DOHH2 (cell line): Measurements from ENCODE around the gene TIRAP.

Source experiments
- EZH2phosphoT487 ChIP-seq: fragments of 200-600 bp; sonication (generic); IDR thresholded peaks from 2 replicates; pipeline ENCODE4 v1.6.1; 2017; ENCODE audit warnings: borderline replicate concordance, mild to moderate bottlenecking, antibody characterized with exemption, low read length, moderate library complexity, mixed read lengths
- TF ChIP-seq, protein P1 (sequence below): fragments of 200-600 bp; sonication (generic); IDR thresholded peaks from one replicate; pipeline ENCODE4 v1.5.1; 2014; ENCODE audit warnings: antibody characterized with exemption, mild to moderate bottlenecking, low read depth, low read length; ENCODE audit not compliant: poor library complexity, severe bottlenecking

DNA sequence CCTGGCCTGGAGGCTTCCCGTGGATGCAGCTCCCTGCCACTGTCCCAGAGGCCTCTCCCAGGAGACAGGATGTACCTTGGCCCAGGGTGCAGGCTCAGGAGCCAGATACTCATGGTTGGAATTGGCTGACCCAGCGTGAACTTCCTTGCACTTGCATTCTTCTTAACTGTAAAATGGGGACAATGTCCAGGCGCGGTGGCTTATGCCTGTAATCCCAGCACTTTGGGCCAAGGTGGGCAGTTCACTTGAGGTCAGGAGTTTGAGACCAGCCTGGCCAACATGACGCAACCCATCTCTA is 52.5 kb downstream of the TIRAP start:
- no peak for TF ChIP-seq EZH2phosphoT487
- TF ChIP-seq, protein P1, sequence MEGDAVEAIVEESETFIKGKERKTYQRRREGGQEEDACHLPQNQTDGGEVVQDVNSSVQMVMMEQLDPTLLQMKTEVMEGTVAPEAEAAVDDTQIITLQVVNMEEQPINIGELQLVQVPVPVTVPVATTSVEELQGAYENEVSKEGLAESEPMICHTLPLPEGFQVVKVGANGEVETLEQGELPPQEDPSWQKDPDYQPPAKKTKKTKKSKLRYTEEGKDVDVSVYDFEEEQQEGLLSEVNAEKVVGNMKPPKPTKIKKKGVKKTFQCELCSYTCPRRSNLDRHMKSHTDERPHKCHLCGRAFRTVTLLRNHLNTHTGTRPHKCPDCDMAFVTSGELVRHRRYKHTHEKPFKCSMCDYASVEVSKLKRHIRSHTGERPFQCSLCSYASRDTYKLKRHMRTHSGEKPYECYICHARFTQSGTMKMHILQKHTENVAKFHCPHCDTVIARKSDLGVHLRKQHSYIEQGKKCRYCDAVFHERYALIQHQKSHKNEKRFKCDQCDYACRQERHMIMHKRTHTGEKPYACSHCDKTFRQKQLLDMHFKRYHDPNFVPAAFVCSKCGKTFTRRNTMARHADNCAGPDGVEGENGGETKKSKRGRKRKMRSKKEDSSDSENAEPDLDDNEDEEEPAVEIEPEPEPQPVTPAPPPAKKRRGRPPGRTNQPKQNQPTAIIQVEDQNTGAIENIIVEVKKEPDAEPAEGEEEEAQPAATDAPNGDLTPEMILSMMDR = no peak
